ENCODE data around the gene ARHGAP10.

DNA sequence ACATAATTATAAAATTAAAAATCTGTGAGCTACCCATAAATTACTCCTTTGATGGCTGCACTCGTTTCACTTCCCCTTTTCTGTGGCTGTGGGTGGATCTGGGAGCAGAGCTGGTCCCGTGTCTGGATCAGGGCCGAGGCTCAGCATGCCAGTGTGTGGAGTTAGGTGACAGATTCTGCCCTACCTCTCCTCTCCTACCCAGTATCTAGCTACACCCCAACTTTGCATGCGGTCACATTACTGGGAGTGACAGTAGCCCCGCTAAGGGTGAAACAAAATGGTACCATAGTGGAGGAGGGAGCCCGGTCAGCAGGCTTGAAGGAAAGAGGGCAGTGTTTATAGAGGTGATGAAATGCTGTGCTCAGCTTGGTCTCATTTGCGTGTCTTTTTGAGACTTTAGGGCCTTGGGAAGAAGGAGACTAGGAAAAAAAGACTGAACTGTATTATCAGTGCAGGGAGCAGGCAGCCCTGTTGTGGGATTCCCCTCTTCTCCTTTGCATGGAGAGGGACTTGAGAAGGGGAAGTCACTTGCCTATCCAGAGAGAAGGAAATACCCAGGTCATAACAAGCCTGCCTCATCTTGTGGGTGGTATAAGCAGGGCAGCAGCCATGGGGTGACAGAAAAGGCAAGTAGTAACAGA, 48.4 kb downstream of the ARHGAP10 start:
- TF ChIP-seq, protein P1, sequence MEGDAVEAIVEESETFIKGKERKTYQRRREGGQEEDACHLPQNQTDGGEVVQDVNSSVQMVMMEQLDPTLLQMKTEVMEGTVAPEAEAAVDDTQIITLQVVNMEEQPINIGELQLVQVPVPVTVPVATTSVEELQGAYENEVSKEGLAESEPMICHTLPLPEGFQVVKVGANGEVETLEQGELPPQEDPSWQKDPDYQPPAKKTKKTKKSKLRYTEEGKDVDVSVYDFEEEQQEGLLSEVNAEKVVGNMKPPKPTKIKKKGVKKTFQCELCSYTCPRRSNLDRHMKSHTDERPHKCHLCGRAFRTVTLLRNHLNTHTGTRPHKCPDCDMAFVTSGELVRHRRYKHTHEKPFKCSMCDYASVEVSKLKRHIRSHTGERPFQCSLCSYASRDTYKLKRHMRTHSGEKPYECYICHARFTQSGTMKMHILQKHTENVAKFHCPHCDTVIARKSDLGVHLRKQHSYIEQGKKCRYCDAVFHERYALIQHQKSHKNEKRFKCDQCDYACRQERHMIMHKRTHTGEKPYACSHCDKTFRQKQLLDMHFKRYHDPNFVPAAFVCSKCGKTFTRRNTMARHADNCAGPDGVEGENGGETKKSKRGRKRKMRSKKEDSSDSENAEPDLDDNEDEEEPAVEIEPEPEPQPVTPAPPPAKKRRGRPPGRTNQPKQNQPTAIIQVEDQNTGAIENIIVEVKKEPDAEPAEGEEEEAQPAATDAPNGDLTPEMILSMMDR (IDR thresholded peaks at IDR 0.05; ENCODE audit: insufficient read depth, low read depth, low read length), result no peak
- TF ChIP-seq EZH2 (IDR thresholded peaks at IDR 0.05; ENCODE audit: insufficient read depth, low read length), result no peak

Data from astrocyte (in vitro differentiated cells and primary cell).